ENCODE data around the gene SMAD3.

Gene SMAD3

DNA sequence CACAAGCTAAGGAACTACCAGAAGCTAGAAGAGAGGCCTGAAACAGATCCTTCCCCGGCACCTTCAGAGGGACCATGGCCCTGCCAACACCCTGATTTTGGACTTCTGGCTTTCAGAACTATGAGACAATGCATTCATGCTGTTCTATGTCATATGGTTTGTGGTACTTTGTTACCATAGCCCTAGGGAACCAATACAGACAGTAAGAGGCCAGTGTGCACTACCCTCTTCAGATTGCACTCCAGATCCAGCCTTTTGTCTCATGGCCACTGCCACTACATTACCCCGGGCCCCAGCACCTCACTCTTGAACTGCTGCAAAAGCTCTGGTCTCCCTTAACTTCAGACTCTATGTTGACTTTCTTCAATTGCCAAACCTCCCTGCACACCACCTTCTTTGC, 165.1 kb downstream of the SMAD3 start:
- peaks cover 5% of the 10 kb centered on the region; the same call in 1 of the 2 replicates for H3K36me3 ChIP-seq (ENCODE audit: insufficient read depth, low read length)
- H3K9me3 ChIP-seq (ENCODE audit: control insufficient read depth, insufficient read depth, low read length): no peaks in the 10 kb centered on the region
- H3K9ac ChIP-seq (ENCODE audit: low read depth, low read length): no peak overlapping the region
- no peaks in the 10 kb centered on the region for H3K4me1 ChIP-seq (ENCODE audit: insufficient read depth, low read length)

DNA sequence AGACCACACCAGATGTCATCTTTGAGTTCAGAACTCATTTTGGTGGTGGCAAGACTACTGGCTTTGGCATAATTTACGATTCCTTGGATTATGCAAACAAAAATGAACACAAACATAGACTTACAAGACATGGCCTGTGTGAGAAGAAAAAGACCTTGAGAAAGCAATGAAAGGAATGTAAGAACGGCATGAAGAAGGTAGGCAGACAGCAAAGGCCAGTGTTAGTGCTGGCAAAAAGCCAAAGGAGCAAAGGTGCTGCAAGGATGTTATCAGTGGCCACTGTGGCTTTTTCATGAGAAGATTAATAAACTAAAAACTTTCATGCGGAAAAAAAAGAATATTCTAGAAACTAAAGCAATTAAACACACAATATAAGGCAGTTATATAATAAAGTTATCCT, 167.2 kb downstream of the SMAD3 start:
- Histone ChIP-seq H3K4me1 (ENCODE audit: insufficient read depth, low read length) (no peaks in the 10 kb centered on the region), H3K36me3 (ENCODE audit: insufficient read depth, low read length) (peaks cover 5% of the 10 kb centered on the region; the same call in 1 of the 2 replicates), H3K9ac (ENCODE audit: low read depth, low read length) (no peak overlapping the region), H3K9me3 (ENCODE audit: control insufficient read depth, insufficient read depth, low read length) (no peaks in the 10 kb centered on the region)

DNA sequence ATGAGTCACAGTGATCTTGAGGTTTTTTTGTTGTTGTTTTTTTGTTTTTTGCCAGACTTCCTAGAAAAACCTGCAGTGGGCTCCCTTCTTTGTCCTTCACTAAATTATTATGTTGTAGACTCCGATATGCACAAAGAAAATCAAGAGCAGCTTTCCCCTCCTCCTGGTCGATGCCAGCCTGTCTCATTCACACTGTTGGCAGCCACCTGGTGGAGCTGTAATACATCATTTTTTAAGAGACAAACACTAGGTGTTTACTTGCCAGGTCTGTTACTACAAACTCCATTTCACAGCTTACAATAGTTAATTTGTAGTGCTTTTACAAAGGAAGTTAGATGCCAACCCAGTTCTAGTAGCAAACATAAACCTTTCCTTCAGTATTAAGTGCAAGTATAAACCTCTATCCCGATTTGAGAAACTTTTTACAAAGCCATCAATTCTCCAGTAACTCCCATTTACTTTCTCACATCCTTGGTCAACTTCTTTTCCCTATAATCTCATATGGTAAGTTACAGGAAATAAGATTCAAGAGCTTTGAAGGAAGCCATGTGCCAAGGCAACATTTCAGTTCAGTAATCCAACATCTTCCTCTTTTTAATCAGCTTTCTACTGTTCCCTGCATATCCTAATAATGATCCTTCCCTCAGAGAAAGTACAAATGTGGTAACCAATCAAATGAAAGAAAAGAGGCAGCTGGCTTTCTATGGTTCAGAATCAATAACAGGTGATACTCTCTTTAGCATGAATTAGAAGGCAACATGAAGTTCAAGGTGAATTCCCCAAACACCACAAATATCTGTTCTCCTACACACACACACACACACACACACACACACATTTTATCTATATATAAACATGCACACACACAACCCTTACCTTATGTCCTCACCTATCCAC, 175.1 kb downstream of the SMAD3 start:
- Histone ChIP-seq H3K9ac (ENCODE audit: low read depth, low read length) (no peak overlapping the region), H3K9me3 (ENCODE audit: control insufficient read depth, insufficient read depth, low read length) (no peaks in the 10 kb centered on the region), H3K4me1 (ENCODE audit: insufficient read depth, low read length) (peaks cover 28% of the 10 kb centered on the region), H3K36me3 (ENCODE audit: insufficient read depth, low read length) (no peaks in the 10 kb centered on the region)

DNA sequence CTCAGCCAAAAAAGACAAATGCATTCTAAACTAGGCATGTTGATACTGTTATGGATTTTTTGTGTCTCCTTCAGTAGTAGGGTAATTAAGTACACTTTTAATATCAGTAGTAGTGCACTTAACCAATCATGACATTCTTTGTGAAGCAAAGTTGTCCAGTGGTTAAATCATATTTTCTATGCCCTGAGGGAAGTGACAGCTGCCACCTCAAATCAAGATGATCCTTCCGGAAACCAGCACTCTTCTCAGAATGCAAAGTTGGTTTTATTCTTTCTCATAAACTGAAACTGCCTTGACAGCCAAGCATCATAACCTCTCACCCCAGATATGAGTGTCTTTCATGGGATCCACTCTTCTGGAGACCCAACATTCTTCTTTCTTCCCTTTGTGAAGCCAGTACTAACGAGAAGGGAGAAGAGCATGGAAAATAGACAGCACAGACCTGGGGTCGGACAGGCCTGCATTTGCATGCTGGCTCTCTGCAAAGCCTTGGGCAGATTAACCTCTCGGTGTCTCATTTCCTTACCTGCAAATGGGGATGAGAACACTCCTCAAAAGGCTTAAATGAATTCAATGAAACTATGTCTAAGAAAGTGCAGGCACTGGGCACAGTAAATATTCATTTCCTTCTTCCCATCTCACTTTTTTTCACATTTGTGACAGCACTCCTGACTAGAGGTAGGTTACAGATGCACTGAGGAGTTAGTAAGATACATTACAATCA, 175.9 kb downstream of the SMAD3 start:
- Histone ChIP-seq H3K36me3 (ENCODE audit: insufficient read depth, low read length) (no peaks in the 10 kb centered on the region), H3K4me1 (ENCODE audit: insufficient read depth, low read length) (peaks cover 28% of the 10 kb centered on the region), H3K9me3 (ENCODE audit: control insufficient read depth, insufficient read depth, low read length) (no peaks in the 10 kb centered on the region), H3K9ac (ENCODE audit: low read depth, low read length) (no peak overlapping the region)

DNA sequence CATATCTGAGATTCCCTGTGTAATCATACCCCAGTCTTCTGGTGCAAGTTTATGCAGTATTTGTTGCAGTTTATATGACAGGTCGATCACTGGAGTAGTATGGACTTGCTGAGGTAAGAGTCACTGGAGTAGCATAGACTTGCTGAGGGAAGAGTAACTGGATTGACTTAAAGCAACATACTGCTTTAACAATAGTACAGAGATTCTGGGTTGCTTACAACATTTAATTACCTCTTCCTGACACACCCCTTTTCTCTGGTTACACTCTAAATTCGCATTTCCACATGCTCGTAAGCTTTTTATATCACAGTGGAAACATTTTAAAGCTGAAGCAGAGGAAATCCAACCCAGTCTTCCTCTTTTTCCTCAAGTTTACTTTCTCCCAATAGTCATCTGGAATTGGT, 177.3 kb downstream of the SMAD3 start:
- no peak overlapping the region for H3K9ac ChIP-seq (ENCODE audit: low read depth, low read length)
- H3K9me3 ChIP-seq (ENCODE audit: control insufficient read depth, insufficient read depth, low read length): no peaks in the 10 kb centered on the region
- no peaks in the 10 kb centered on the region for H3K36me3 ChIP-seq (ENCODE audit: insufficient read depth, low read length)
- H3K4me1 ChIP-seq (ENCODE audit: insufficient read depth, low read length): peaks cover 28% of the 10 kb centered on the region
